ENCODE measurements around the gene COX15. TPM values are rescaled to one million over a fixed set of nuclear protein-coding genes. Genes with fewer than 3 reads are reported as not detected.

The COX15 gene
- total and polyA plus RNA-seq, 2 of the 8 experiments (the other 6 are each of a cell fraction or from before 2014, with no cell fraction given) = 17.5 to 36.6 TPM

GRCh38 chr10:99760321-99760720 is 28.4 kb upstream of the COX15 start:
- H3K4me2 ChIP-seq (ENCODE audit: insufficient read depth in 1 of 2, low read depth in 2 of 2, low read length in 2 of 2) = no peak overlapping the region
- no peak overlapping the region for H3K56ac ChIP-seq (replicated peaks; ENCODE audit: insufficient read length, low read depth, low read length)
- no peak overlapping the region for H2BK5ac ChIP-seq (ENCODE audit: low read depth, low read length)
- no peak overlapping the region for H3K4me3 ChIP-seq (ENCODE audit: extremely low read depth in 1 of 4, insufficient read depth in 2 of 4, low read depth in 3 of 4, low read length in 4 of 4)
- no peak overlapping the region for H3K14ac ChIP-seq (ENCODE audit: insufficient read length)
- H3K27ac ChIP-seq (ENCODE audit: low read depth, low read length) = no peak overlapping the region
- no peak overlapping the region for H4K8ac ChIP-seq (ENCODE audit: extremely low read depth, insufficient read depth, low read length)
- H3K36me3 ChIP-seq (ENCODE audit: control insufficient read depth in 2 of 4, insufficient read depth in 4 of 4, low read length in 3 of 4) = peaks cover 2 to 24% (median 11%) of the 10 kb centered on the region in 4 experiments; a peak in 5 of 8 replicates
- no peak overlapping the region for H2AFZ ChIP-seq (ENCODE audit: low read length)
- no peaks in the 10 kb centered on the region for H3K79me1 ChIP-seq (ENCODE audit: low read depth, low read length)
- no peak overlapping the region for H3K4ac ChIP-seq (replicated peaks; ENCODE audit: insufficient read length, low read depth, low read length)
- H3K23me2 ChIP-seq (ENCODE audit: low read depth, low read length) = no peaks in the 10 kb centered on the region
- POLR2A ChIA-PET (ENCODE audit: partially characterized antibody) = no interaction called here
- 82% methylated on average over 1 of the region's 1 CpG; no CpG with 5 or more reads in 1 of the 2 experiments for WGBS, 2 experiments (ENCODE audit: extremely low coverage in 1 of 2, insufficient coverage in 1 of 2, insufficient read length in 1 of 2, insufficient replicate concordance in 2 of 2, low coverage in 1 of 2, low lambda C conversion rate in 2 of 2, missing lambda C conversion rate in 1 of 2)
- no peaks in the 10 kb centered on the region for H3K9me3 ChIP-seq (ENCODE audit: insufficient read depth in 2 of 2, low read depth in 1 of 2, low read length in 1 of 2)
- no peaks in the 10 kb centered on the region for H4K20me1 ChIP-seq (replicated peaks in 1 of 2; ENCODE audit: control insufficient read depth in 1 of 2, insufficient read depth in 2 of 2, low read length in 2 of 2)
- TF ChIP-seq CBX5 (IDR thresholded peaks at IDR 0.05; ENCODE audit: low read depth, low read length) (no peak), RNF2 (IDR thresholded peaks at IDR 0.05; ENCODE audit: borderline replicate concordance, low read depth, low read length, missing control alignments, poor library complexity, severe bottlenecking) (no peak), POLR2A (IDR thresholded peaks at IDR 0.05; ENCODE audit: control extremely low read depth in 1 of 2, low read depth in 2 of 2, low read length in 2 of 2) (no peak), MAX (IDR thresholded peaks at IDR 0.05) (no peak), PHF8 (conservative IDR thresholded peaks at IDR 0.05; ENCODE audit: low read depth, low read length) (no peak)
- TF ChIP-seq, protein P1, sequence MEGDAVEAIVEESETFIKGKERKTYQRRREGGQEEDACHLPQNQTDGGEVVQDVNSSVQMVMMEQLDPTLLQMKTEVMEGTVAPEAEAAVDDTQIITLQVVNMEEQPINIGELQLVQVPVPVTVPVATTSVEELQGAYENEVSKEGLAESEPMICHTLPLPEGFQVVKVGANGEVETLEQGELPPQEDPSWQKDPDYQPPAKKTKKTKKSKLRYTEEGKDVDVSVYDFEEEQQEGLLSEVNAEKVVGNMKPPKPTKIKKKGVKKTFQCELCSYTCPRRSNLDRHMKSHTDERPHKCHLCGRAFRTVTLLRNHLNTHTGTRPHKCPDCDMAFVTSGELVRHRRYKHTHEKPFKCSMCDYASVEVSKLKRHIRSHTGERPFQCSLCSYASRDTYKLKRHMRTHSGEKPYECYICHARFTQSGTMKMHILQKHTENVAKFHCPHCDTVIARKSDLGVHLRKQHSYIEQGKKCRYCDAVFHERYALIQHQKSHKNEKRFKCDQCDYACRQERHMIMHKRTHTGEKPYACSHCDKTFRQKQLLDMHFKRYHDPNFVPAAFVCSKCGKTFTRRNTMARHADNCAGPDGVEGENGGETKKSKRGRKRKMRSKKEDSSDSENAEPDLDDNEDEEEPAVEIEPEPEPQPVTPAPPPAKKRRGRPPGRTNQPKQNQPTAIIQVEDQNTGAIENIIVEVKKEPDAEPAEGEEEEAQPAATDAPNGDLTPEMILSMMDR (IDR thresholded peaks at IDR 0.05; ENCODE audit: control extremely low read depth in 1 of 3, insufficient read depth in 1 of 3, low read depth in 1 of 3, low read length in 3 of 3) = no peak
- H4K91ac ChIP-seq (replicated peaks; ENCODE audit: insufficient read length, low read length) = no peak overlapping the region
- CTCF ChIA-PET (ENCODE audit: partially characterized antibody) = no interaction called here
- FAIRE-seq (no peak), DNase-seq (ENCODE audit: low read depth in 1 of 2, low spot score in 2 of 2) (no peak)
- no peak overlapping the region for H2BK15ac ChIP-seq (ENCODE audit: low read length)
- no peaks in the 10 kb centered on the region for H3K27me3 ChIP-seq (replicated peaks in 1 of 4; ENCODE audit: control insufficient read depth in 3 of 4, extremely low read depth in 1 of 4, insufficient read depth in 3 of 4, low read length in 3 of 4)
- H3K4me1 ChIP-seq (replicated peaks in 1 of 4; ENCODE audit: control insufficient read depth in 3 of 4, insufficient read depth in 4 of 4, low read length in 3 of 4) = no peaks in the 10 kb centered on the region
- no peaks in the 10 kb centered on the region for H3K79me2 ChIP-seq (ENCODE audit: control insufficient read depth in 1 of 2, insufficient read depth in 2 of 2, low read length in 2 of 2)
- H3K23ac ChIP-seq (ENCODE audit: insufficient read length) = no peak overlapping the region
- H2BK20ac ChIP-seq (ENCODE audit: low read length) = no peak overlapping the region
- H4K5ac ChIP-seq (ENCODE audit: insufficient read length, low read depth, low read length) = no peak overlapping the region
- H3K9ac ChIP-seq (replicated peaks in 1 of 4; ENCODE audit: extremely low read depth in 1 of 4, low read depth in 3 of 4, low read length in 3 of 4) = no peak overlapping the region
- H2AK5ac ChIP-seq (ENCODE audit: low read depth, low read length) = no peak overlapping the region
- no peak overlapping the region for H2BK12ac ChIP-seq (ENCODE audit: low read depth, low read length)
- H3K18ac ChIP-seq (ENCODE audit: extremely low read depth, low read length) = no peak overlapping the region
- H2BK120ac ChIP-seq (replicated peaks; ENCODE audit: low read depth, low read length) = no peak overlapping the region
